LNCaP clone FGC (cell line): Measurements from ENCODE around the gene ESX1.

Experiments used
- DNase-seq: peaks from one replicate; pipeline ENCODE4 v3.0.0-alpha.2; 2011; ENCODE audit warnings: low read depth
- H3K4me3 ChIP-seq: 2 replicates; pipeline ENCODE4 v1.5.1; 2011; ENCODE audit warnings: mild to moderate bottlenecking, low read depth, low read length, control low read depth
- CTCF ChIP-seq: IDR thresholded peaks from 2 replicates; pipeline ENCODE4 v1.5.1; 2012; ENCODE audit warnings: mild to moderate bottlenecking; ENCODE audit not compliant: control insufficient read depth, insufficient read depth; ENCODE audit errors: extremely low read depth

The ESX1 gene

GRCh38 chrX:104281564-104281963 is 26.8 kb upstream of the ESX1 start:
- no peak for TF ChIP-seq CTCF
- no peak for DNase-seq
- H3K4me3 ChIP-seq, result no peak overlapping the region

GRCh38 chrX:104280609-104281008 is 25.9 kb upstream of the ESX1 start:
- no peak overlapping the region for H3K4me3 ChIP-seq
- no peak for DNase-seq
- TF ChIP-seq CTCF, result no peak

- no peak overlapping the region for H3K4me3 ChIP-seq
- TF ChIP-seq CTCF, result peak; percentile 66
- DNase-seq, result peak; percentile 49
Measured at GRCh38 chrX:104270916-104271512, 16.3 kb upstream of the ESX1 start.

GRCh38 chrX:104270212-104270611 is 15.5 kb upstream of the ESX1 start:
- no peak for TF ChIP-seq CTCF
- H3K4me3 ChIP-seq, result no peak overlapping the region
- no peak for DNase-seq

GRCh38 chrX:104255465-104255864 is 732 bp upstream of the ESX1 start:
- H3K4me3 ChIP-seq, result no peak overlapping the region
- no peak for DNase-seq
- TF ChIP-seq CTCF, result no peak

- no peak for DNase-seq
- TF ChIP-seq CTCF, result no peak
- H3K4me3 ChIP-seq, result no peak overlapping the region
Measured at GRCh38 chrX:104253567-104254441, 929 bp downstream of the ESX1 start.
